Stimulated activated CD8-positive, alpha-beta memory T cell treated with anti-CD3 and anti-CD28 coated beads, Interleukin-4, amount 100 ng/mL, for 24 hours (primary cell): ENCODE results near the gene FLVCR1.

Source experiments
- DNase-seq: peaks from one replicate; pipeline ENCODE4 v3.0.0-alpha.2; 2020; ENCODE audit warnings: low read depth

Gene FLVCR1

GRCh38 chr1:212945463-212946160 is 87.5 kb downstream of the FLVCR1 start:
- no peak for DNase-seq

DNA sequence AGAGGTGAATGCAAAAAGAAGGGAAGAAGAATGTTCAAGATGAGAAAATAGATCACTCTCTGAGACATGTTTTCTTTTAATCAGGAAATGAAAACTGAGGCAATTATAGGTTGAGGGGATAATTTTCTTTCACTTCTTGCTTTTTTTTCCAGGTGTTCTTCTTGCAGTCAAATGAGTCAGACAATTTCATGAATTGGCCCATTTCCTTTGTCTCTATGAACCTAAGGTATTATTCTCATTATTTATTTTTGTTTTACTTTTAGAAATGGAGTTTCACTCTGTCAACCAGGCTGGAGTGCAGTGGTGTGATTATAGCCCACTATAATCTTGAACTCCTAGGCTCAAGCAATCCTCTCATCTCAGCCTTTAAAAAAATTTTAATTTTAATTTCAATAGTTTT is 88.8 kb downstream of the FLVCR1 start:
- no peak for DNase-seq
